NCI-H2107 treated with DMSO at 0.1 percent for 48 hours (cell line): ENCODE results near the gene SLC66A1.
"Not testable (repeated sequence)": the region's sequence is repeated elsewhere in the genome, so short reads cannot be mapped to it uniquely, and the experiment has no call there.

Experiments used
- DNase-seq: peaks from one replicate; lab custom pipeline; 2025; ENCODE audit not compliant: unreplicated experiment; lab: John Stamatoyannopoulos, UW

The SLC66A1 gene

GRCh38 chr1:19311931-19312781 is at the start of gene SLC66A1, which contains the start of gene AKR7A2:
Gene SLC66A1 (plus strand): TSS chr1:19312326. CDS start chr1:19317678, 5,352 bp downstream.
Gene AKR7A2 (minus strand): TSS chr1:19312144. CDS start chr1:19312124, 20 bp downstream.
- peak; percentile 51 for DNase-seq

- DNase-seq = no peak
Measured at GRCh38 chr1:19262744-19263143, 49.4 kb upstream of the SLC66A1 start.

- DNase-seq = no peak
Measured at GRCh38 chr1:19268445-19268844, 43.7 kb upstream of the SLC66A1 start.

GRCh38 chr1:19269427-19270342 is 42.4 kb upstream of the SLC66A1 start:
- not testable (repeated sequence) for DNase-seq

- not testable (repeated sequence) for DNase-seq
Measured at GRCh38 chr1:19270343-19270730, 41.8 kb upstream of the SLC66A1 start.

- no peak for DNase-seq
Measured at GRCh38 chr1:19272064-19272463, 40.1 kb upstream of the SLC66A1 start.

- no peak for DNase-seq
Measured at GRCh38 chr1:19273106-19273843, 38.9 kb upstream of the SLC66A1 start.

GRCh38 chr1:19273844-19274531 is 38.1 kb upstream of the SLC66A1 start:
- not testable (repeated sequence) for DNase-seq

- no peak for DNase-seq
Measured at GRCh38 chr1:19274636-19275035, 37.5 kb upstream of the SLC66A1 start.

GRCh38 chr1:19283891-19284290 is 28.2 kb upstream of the SLC66A1 start:
- DNase-seq = no peak

GRCh38 chr1:19284881-19285280 is 27.2 kb upstream of the SLC66A1 start:
- no peak for DNase-seq

- DNase-seq = not testable (repeated sequence)
Measured at GRCh38 chr1:19285366-19285765, 26.8 kb upstream of the SLC66A1 start.

- not testable (repeated sequence) for DNase-seq
Measured at GRCh38 chr1:19285807-19286206, 26.3 kb upstream of the SLC66A1 start.

- DNase-seq = no peak
Measured at GRCh38 chr1:19287436-19288185, 24.5 kb upstream of the SLC66A1 start.

- not testable (repeated sequence) for DNase-seq
Measured at GRCh38 chr1:19288324-19289241, 23.5 kb upstream of the SLC66A1 start, which contains the start of gene AKR7A3. Gene AKR7A3 (minus strand): TSS chr1:19288770. CDS start chr1:19288709, 61 bp downstream.

- no peak for DNase-seq
Measured at GRCh38 chr1:19289244-19289643, 22.9 kb upstream of the SLC66A1 start.

GRCh38 chr1:19294638-19295037 is 17.5 kb upstream of the SLC66A1 start:
- DNase-seq = no peak

- no peak for DNase-seq
Measured at GRCh38 chr1:19300211-19300610, 11.9 kb upstream of the SLC66A1 start.
